ENCODE results near the gene DPP3.

DNA sequence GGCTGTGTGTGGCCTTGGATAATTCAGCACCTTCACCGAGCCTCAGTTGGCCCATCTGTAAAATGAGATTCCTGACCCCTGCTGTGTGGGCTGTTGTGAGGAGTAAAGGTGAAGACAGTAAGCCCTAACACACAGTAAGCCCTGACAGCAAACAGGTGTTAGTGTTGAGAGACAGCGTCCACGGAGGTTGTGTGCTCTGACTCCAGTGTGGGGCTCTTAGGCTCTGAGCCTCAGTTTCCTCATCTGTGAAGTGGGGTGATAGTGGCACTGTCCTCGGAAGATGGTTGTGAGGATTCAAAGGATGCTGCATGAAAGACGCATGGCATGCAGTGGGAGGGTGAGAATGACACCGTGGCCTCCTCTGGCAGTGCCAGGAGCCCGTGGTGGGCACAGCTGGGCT lies 14.2 kb downstream of the DPP3 start:
- TF ChIP-seq, protein P1, sequence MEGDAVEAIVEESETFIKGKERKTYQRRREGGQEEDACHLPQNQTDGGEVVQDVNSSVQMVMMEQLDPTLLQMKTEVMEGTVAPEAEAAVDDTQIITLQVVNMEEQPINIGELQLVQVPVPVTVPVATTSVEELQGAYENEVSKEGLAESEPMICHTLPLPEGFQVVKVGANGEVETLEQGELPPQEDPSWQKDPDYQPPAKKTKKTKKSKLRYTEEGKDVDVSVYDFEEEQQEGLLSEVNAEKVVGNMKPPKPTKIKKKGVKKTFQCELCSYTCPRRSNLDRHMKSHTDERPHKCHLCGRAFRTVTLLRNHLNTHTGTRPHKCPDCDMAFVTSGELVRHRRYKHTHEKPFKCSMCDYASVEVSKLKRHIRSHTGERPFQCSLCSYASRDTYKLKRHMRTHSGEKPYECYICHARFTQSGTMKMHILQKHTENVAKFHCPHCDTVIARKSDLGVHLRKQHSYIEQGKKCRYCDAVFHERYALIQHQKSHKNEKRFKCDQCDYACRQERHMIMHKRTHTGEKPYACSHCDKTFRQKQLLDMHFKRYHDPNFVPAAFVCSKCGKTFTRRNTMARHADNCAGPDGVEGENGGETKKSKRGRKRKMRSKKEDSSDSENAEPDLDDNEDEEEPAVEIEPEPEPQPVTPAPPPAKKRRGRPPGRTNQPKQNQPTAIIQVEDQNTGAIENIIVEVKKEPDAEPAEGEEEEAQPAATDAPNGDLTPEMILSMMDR (IDR thresholded peaks at IDR 0.05) = no peak
- TF ChIP-seq POLR2A (IDR thresholded peaks at IDR 0.05) = no peak

Data from right lobe of liver (tissue), 4 donors.